Spleen (tissue), 11 donors: ENCODE measurements around the gene MRC1. TPM values are rescaled to one million over a fixed set of nuclear protein-coding genes. Genes with fewer than 3 reads are reported as not detected.

Experiments used
- DNase-seq: peaks from one replicate; pipeline ENCODE4 v3.0.0-alpha.2; 2020
- H3K27ac ChIP-seq, 8 donors: fragments of 200-600 bp; sonication (generic) in 7 of 8; 1 replicate in 4 of 8; 2 replicates in 4 of 8; pipeline versions ENCODE4 v1.5.0 to v1.8.0; 2016 to 2021; ENCODE audit warnings: inconsistent platforms in 4 of 8, mild to moderate bottlenecking in 4 of 8, moderate library complexity in 1 of 8
- H3K27me3 ChIP-seq, 7 donors: fragments of 200-600 bp; sonication (generic) in 6 of 7; replicated peaks in 1 of 7; 1 replicate in 4 of 7; 2 replicates in 3 of 7; pipeline versions ENCODE4 v1.5.0 to v1.8.0; 2016 to 2021; ENCODE audit warnings: inconsistent platforms in 3 of 7, mild to moderate bottlenecking in 1 of 7
- H3K36me3 ChIP-seq, 6 donors: fragments of 200-600 bp; sonication (generic) in 5 of 6; 1 replicate in 4 of 6; 2 replicates in 2 of 6; pipeline versions ENCODE4 v1.5.0 to v1.8.0; 2016 to 2021; ENCODE audit warnings: inconsistent platforms in 2 of 6
- H3K4me1 ChIP-seq, 6 donors: fragments of 200-600 bp; sonication (generic) in 5 of 6; 1 replicate in 3 of 6; 2 replicates in 3 of 6; pipeline versions ENCODE4 v1.5.0 to v1.8.0; 2016 to 2021; ENCODE audit warnings: inconsistent platforms in 3 of 6
- H3K4me3 ChIP-seq, 8 donors: fragments of 200-600 bp; sonication (generic) in 7 of 8; 1 replicate in 4 of 8; 2 replicates in 4 of 8; pipeline versions ENCODE4 v1.5.0 to v1.8.0; 2016 to 2021; ENCODE audit warnings: inconsistent platforms in 4 of 8, mild to moderate bottlenecking in 4 of 8, moderate library complexity in 2 of 8
- H3K9me3 ChIP-seq, 8 donors: fragments of 200-600 bp; sonication (generic) in 7 of 8; 1 replicate in 4 of 8; 2 replicates in 4 of 8; pipeline versions ENCODE4 v1.5.0 to v1.8.0; 2016 to 2021; ENCODE audit warnings: inconsistent platforms in 4 of 8
- POLR2A ChIP-seq, 3 donors: fragments of 450-650 bp; IDR thresholded peaks; one replicate each; pipeline ENCODE4 v1.5.1; 2017; ENCODE audit warnings: antibody characterized with exemption in 3 of 3, mild to moderate bottlenecking in 1 of 3
- POLR2AphosphoS5 ChIP-seq, 3 donors: sonication (generic); formaldehyde crosslinking; IDR thresholded peaks; one replicate each; pipeline ENCODE4 v1.5.1; 2017; ENCODE audit warnings: antibody characterized with exemption in 3 of 3
- WGBS, 5 donors: extraction: QIAGEN DNeasy Blood & Tissue Kit in 3 of 5; methylation state at CpG; one replicate each; pipeline versions ENCODE4 v1.1.5 to v1.1.7; 2013 to 2018; 5-methylcytosine and 5-hydroxymethylcytosine counted together
- intact Hi-C: fragments of 100-400 bp; cut with DNase I; formaldehyde crosslinking; loops from one replicate; pipeline ENCODE4 v1.15.0; 2023; ENCODE audit warnings: low total_unique reads
- polyA plus RNA-seq, 3 donors: library from polyadenylated mRNA; stranded (reverse); fragments of 200-250 nt; gene quantifications; one replicate each; pipeline ENCODE4 v1.2.1, GENCODE V29; 2013
- total RNA-seq, 7 donors: library from RNA; depleted of rRNA in 3 of 7; stranded (reverse); fragments of >200 nt in 3 of 7; fragmentation: NEBNext Ultra II Directional in 4 of 7; extraction: Animal tissue kit (Norgen Biotek cat#: 25700) in 4 of 7; gene quantifications; one replicate each; pipeline versions ENCODE4 v1.1.0 to v1.2.1, GENCODE V29; 2016 to 2021
- TF ChIP-seq, protein P1 (sequence below), 11 experiments: fragments of 200-600 bp in 7 of 11; fragments of 450-650 bp in 4 of 11; sonication (generic) in 4 of 11; IDR thresholded peaks in 8 of 11; conservative IDR thresholded peaks in 3 of 11; 1 replicate in 7 of 11; 2 replicates in 4 of 11; pipeline versions ENCODE4 v1.4.0 to v1.8.0; 2016 to 2021; ENCODE audit warnings: antibody characterized with exemption in 11 of 11, inconsistent platforms in 4 of 11, mild to moderate bottlenecking in 1 of 11
- donor health status: healthy with polysubstance abuse.
- donor health status: DM: no; HTN: no; CAD: no; lungs with moderate emphysema.
- donor health status: DM: no; HTN: no; CAD: no.
- donor health status: Bipolar disorder and iron deficiency.
- donor health status: healthy.
- donor health status: DM: no; HTN: no; CAD: no.
- donor health status: DM: yes; HTN: yes; CAD: no.

MRC1 gene
- total and polyA plus RNA-seq, 10 donors = 9.9 to 370 (median 129) TPM

- intact Hi-C loops = no loop called here
- Histone ChIP-seq H3K27me3 (no peaks in the 10 kb centered on the region), H3K27ac (peak overlapping the region in 5 of 8 donors; percentile 10 to 38 (median 32)), H3K4me1 (peaks cover 0 to 68% (median 13%) of the 10 kb centered on the region in 6 donors), H3K36me3 (no peaks in the 10 kb centered on the region), H3K9me3 (no peaks in the 10 kb centered on the region), H3K4me3 (no peak overlapping the region)
- TF ChIP-seq POLR2AphosphoS5 (IDR thresholded peaks at IDR 0.05) (no peak), POLR2A (IDR thresholded peaks at IDR 0.05) (no peak)
- TF ChIP-seq, protein P1, sequence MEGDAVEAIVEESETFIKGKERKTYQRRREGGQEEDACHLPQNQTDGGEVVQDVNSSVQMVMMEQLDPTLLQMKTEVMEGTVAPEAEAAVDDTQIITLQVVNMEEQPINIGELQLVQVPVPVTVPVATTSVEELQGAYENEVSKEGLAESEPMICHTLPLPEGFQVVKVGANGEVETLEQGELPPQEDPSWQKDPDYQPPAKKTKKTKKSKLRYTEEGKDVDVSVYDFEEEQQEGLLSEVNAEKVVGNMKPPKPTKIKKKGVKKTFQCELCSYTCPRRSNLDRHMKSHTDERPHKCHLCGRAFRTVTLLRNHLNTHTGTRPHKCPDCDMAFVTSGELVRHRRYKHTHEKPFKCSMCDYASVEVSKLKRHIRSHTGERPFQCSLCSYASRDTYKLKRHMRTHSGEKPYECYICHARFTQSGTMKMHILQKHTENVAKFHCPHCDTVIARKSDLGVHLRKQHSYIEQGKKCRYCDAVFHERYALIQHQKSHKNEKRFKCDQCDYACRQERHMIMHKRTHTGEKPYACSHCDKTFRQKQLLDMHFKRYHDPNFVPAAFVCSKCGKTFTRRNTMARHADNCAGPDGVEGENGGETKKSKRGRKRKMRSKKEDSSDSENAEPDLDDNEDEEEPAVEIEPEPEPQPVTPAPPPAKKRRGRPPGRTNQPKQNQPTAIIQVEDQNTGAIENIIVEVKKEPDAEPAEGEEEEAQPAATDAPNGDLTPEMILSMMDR (IDR thresholded peaks at IDR 0.05 in 8 of 11, conservative IDR thresholded peaks at IDR 0.05 in 3 of 11) = no peak
- 61 to 83% (median 78%) methylated on average over 7 of the region's 7 CpGs for WGBS, 5 donors
- DNase-seq = no peak
Measured at GRCh38 chr10:17819836-17820235, 10.7 kb downstream of the MRC1 start.

GRCh38 chr10:17820943-17821342 is 11.8 kb downstream of the MRC1 start:
- intact Hi-C loops = no loop called here
- H3K4me3 ChIP-seq = no peak overlapping the region
- WGBS, 5 donors = 71 to 83% (median 77%) methylated on average over 3 of the region's 3 CpGs
- peaks cover 0 to 57% (median 7%) of the 10 kb centered on the region in 6 donors for H3K4me1 ChIP-seq
- DNase-seq = no peak
- H3K27ac ChIP-seq = peak overlapping the region in 4 of 8 donors; percentile 38 to 57 (median 47)
- no peak for TF ChIP-seq POLR2A (IDR thresholded peaks at IDR 0.05)
- TF ChIP-seq, protein P1 (IDR thresholded peaks at IDR 0.05 in 8 of 11, conservative IDR thresholded peaks at IDR 0.05 in 3 of 11) = no peak
- TF ChIP-seq POLR2AphosphoS5 (IDR thresholded peaks at IDR 0.05) = no peak
- no peaks in the 10 kb centered on the region for H3K27me3 ChIP-seq
- H3K36me3 ChIP-seq = peaks cover 0 to under 1% (median 0%) of the 10 kb centered on the region in 6 donors
- H3K9me3 ChIP-seq = no peaks in the 10 kb centered on the region

- 0 to 28% (median 14%) methylated on average over 1 of the region's 1 CpG for WGBS, 5 donors
- no peak overlapping the region for H3K4me3 ChIP-seq
- intact Hi-C loops = no loop called here
- DNase-seq = no peak
- peaks cover 0 to 6% (median 0%) of the 10 kb centered on the region in 6 donors for H3K36me3 ChIP-seq
- no peak for TF ChIP-seq POLR2AphosphoS5 (IDR thresholded peaks at IDR 0.05)
- peaks cover 0 to 50% (median 4%) of the 10 kb centered on the region in 6 donors for H3K4me1 ChIP-seq
- no peaks in the 10 kb centered on the region for H3K9me3 ChIP-seq
- peak overlapping the region in 4 of 8 donors; percentile 38 to 57 (median 47) for H3K27ac ChIP-seq
- no peaks in the 10 kb centered on the region for H3K27me3 ChIP-seq
Measured at GRCh38 chr10:17821893-17822292, 12.7 kb downstream of the MRC1 start.

DNA sequence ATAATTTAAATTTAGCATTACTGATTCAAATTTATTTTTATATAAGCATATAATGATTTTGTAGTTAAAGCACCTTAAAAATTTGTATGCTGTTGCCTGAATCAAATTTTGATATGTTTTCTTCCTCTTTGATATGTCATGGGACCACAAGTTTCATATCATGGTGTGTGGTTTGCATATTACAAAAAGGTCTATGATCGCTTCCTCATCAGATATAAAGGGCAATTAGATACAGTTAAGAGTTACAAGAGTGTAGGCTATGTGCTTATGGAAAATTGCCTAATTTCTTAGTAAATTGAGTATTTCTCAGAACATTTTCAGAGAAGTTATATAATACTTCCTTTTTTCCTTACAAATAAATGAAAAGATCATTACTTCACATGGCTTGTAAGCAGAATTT is 22.2 kb downstream of the MRC1 start:
- H3K27me3 ChIP-seq = no peaks in the 10 kb centered on the region
- peaks cover 0 to 49% (median 0%) of the 10 kb centered on the region in 6 donors for H3K36me3 ChIP-seq
- intact Hi-C loops = loop anchor here (10.0 kb wide), 1 partner anchor 87 kb away; no protein-coding TSS in a partner anchor
- no peak overlapping the region for H3K4me3 ChIP-seq
- peaks cover 0 to 19% (median 10%) of the 10 kb centered on the region in 6 donors for H3K4me1 ChIP-seq
- peak overlapping the region in 4 of 8 donors; percentile 15 to 50 (median 38) for H3K27ac ChIP-seq
- TF ChIP-seq POLR2A (IDR thresholded peaks at IDR 0.05) = no peak
- no peak for TF ChIP-seq POLR2AphosphoS5 (IDR thresholded peaks at IDR 0.05)
- TF ChIP-seq, protein P1 (IDR thresholded peaks at IDR 0.05 in 8 of 11, conservative IDR thresholded peaks at IDR 0.05 in 3 of 11) = no peak
- DNase-seq = no peak
- 20 to 52% (median 37%) methylated on average over 1 of the region's 1 CpG for WGBS, 5 donors
- no peaks in the 10 kb centered on the region for H3K9me3 ChIP-seq
